Gastrocnemius medialis (tissue), 4 donors: ENCODE data around the gene SETBP1. TPM values are rescaled to one million over a fixed set of nuclear protein-coding genes. Genes with fewer than 3 reads are reported as not detected.
A peak's percentile ranks its signal among the peaks of the same experiment; 100 is the strongest.

Experiments used
- ATAC-seq, 2 donors: fragments of 150-250 bp; one replicate each; pipeline ENCODE4 v1.9.1; 2016
- DNase-seq, 2 donors: peaks; one replicate each; pipeline ENCODE4 v3.0.0-alpha.2; 2019
- H3K27ac ChIP-seq, 4 donors: fragments of 200-600 bp; sonication (generic); 1 replicate in 1 of 4; 2 replicates in 3 of 4; pipeline ENCODE4 v1.5.1; 2016 to 2018; ENCODE audit warnings: mild to moderate bottlenecking in 2 of 4, moderate library complexity in 1 of 4
- H3K27me3 ChIP-seq, 3 donors: fragments of 200-600 bp; sonication (generic) in 2 of 3; 1 replicate in 1 of 3; 2 replicates in 2 of 3; pipeline versions ENCODE4 v1.5.1 to v1.6.0; 2016 to 2019; ENCODE audit warnings: mild to moderate bottlenecking in 1 of 3, moderate library complexity in 1 of 3
- H3K36me3 ChIP-seq, 2 donors: fragments of 200-600 bp; sonication (generic) in 1 of 2; one replicate each; pipeline ENCODE4 v1.5.1; 2017 to 2018
- H3K4me1 ChIP-seq, 2 donors: fragments of 200-600 bp; sonication (generic) in 1 of 2; one replicate each; pipeline ENCODE4 v1.5.1; 2016 to 2017; ENCODE audit warnings: mild to moderate bottlenecking in 2 of 2
- H3K4me3 ChIP-seq, 4 donors: fragments of 200-600 bp; sonication (generic) in 3 of 4; 1 replicate in 1 of 4; 2 replicates in 3 of 4; pipeline ENCODE4 v1.5.1; 2016 to 2019; ENCODE audit warnings: mild to moderate bottlenecking in 2 of 4
- H3K9me3 ChIP-seq, 3 donors: fragments of 200-600 bp; sonication (generic) in 2 of 3; 1 replicate in 1 of 3; 2 replicates in 2 of 3; pipeline ENCODE4 v1.5.1; 2016 to 2019
- CTCF ChIP-seq, 5 experiments: fragments of 450-650 bp in 3 of 5; fragments of 200-600 bp in 2 of 5; sonication (generic) in 2 of 5; IDR thresholded peaks in 4 of 5; conservative IDR thresholded peaks in 1 of 5; 1 replicate in 4 of 5; 2 replicates in 1 of 5; pipeline ENCODE4 v1.5.1; 2016 to 2019; ENCODE audit warnings: antibody characterized with exemption in 5 of 5, mild to moderate bottlenecking in 3 of 5, moderate library complexity in 3 of 5
- POLR2A ChIP-seq, 2 donors: fragments of 450-650 bp; IDR thresholded peaks; one replicate each; pipeline ENCODE4 v1.6.1; 2017; ENCODE audit warnings: antibody characterized with exemption in 2 of 2, mild to moderate bottlenecking in 2 of 2, moderate library complexity in 2 of 2
- in situ Hi-C, 4 donors: fragments of 200-750 bp; cut with MboI; loops; one replicate each; pipeline versions ENCODE4 v1.15.0 to v1.8.0; 2017; ENCODE audit warnings: low sequenced_read_pairs in 4 of 4
- intact Hi-C: fragments of 100-400 bp; cut with DNase I; formaldehyde crosslinking; loops from one replicate; pipeline ENCODE4 v1.15.1; 2023; ENCODE audit warnings: low total_unique reads
- total RNA-seq, 4 donors: library from RNA; depleted of rRNA; stranded (reverse); fragments of >200 nt; gene quantifications; one replicate each; pipeline versions ENCODE4 v1.1.0 to v1.2.3, GENCODE V29; 2016

Gene SETBP1
- total RNA-seq, 4 donors from 2014 or later, result 9.2 to 20.0 (median 15.3) TPM

- no peak for ATAC-seq
- Histone ChIP-seq H3K4me1 (peaks cover 39 to 44% of the 10 kb centered on the region in 2 donors), H3K27me3 (no peaks in the 10 kb centered on the region), H3K27ac (peak overlapping the region in 2 of 4 donors; percentile 30 to 58), H3K4me3 (no peak overlapping the region), H3K9me3 (no peaks in the 10 kb centered on the region), H3K36me3 (no peaks in the 10 kb centered on the region)
- in situ Hi-C loops (loop anchor here in 1 of 4 donors (25.0 kb wide), 1 partner anchor 91 kb away; the partner anchor contains the start of gene SETBP1), intact Hi-C loops (no loop called here)
- DNase-seq, result no peak
- TF ChIP-seq CTCF (IDR thresholded peaks at IDR 0.05 in 4 of 5, conservative IDR thresholded peaks at IDR 0.05 in 1 of 5), result no peak
- TF ChIP-seq POLR2A (IDR thresholded peaks at IDR 0.05), result no peak
These were observed 98.1 kb downstream of the SETBP1 start for GRCh38 chr18:44778788-44779187.

GRCh38 chr18:44779753-44780292, 99.1 kb downstream of the SETBP1 start:
- Histone ChIP-seq H3K36me3 (no peaks in the 10 kb centered on the region), H3K27me3 (no peaks in the 10 kb centered on the region), H3K27ac (peak overlapping the region in 2 of 4 donors; percentile 7 to 58), H3K4me1 (peaks cover 39 to 44% of the 10 kb centered on the region in 2 donors), H3K4me3 (no peak overlapping the region), H3K9me3 (no peaks in the 10 kb centered on the region)
- in situ Hi-C loops (loop anchor here in 1 of 4 donors (25.0 kb wide), 1 partner anchor 93 kb away; the partner anchor contains the start of gene SETBP1), intact Hi-C loops (no loop called here)
- ATAC-seq, result no peak
- no peak for DNase-seq
- TF ChIP-seq CTCF (IDR thresholded peaks at IDR 0.05 in 4 of 5, conservative IDR thresholded peaks at IDR 0.05 in 1 of 5), result no peak
- TF ChIP-seq POLR2A (IDR thresholded peaks at IDR 0.05), result no peak

- no peaks in the 10 kb centered on the region for H3K36me3 ChIP-seq
- intact Hi-C loops (no loop called here), in situ Hi-C loops (loop anchor here in 1 of 4 donors (25.0 kb wide), 1 partner anchor 95 kb away; the partner anchor contains the start of gene SETBP1)
- peaks cover 52 to 60% of the 10 kb centered on the region in 2 donors for H3K4me1 ChIP-seq
- DNase-seq (no peak), ATAC-seq (peak in 1 of 2 donors; percentile 51)
- H3K27me3 ChIP-seq, result no peaks in the 10 kb centered on the region
- H3K9me3 ChIP-seq, result no peaks in the 10 kb centered on the region
- TF ChIP-seq CTCF (IDR thresholded peaks at IDR 0.05 in 4 of 5, conservative IDR thresholded peaks at IDR 0.05 in 1 of 5) (no peak), POLR2A (IDR thresholded peaks at IDR 0.05) (no peak)
- no peak overlapping the region for H3K4me3 ChIP-seq
- peak overlapping the region; percentile 1 to 45 (median 19) for H3K27ac ChIP-seq
These were observed 101.2 kb downstream of the SETBP1 start for GRCh38 chr18:44781886-44782285.

GRCh38 chr18:44782617-44783016, 101.9 kb downstream of the SETBP1 start:
- in situ Hi-C loops (loop anchor here in 1 of 4 donors (25.0 kb wide), 1 partner anchor 95 kb away; the partner anchor contains the start of gene SETBP1), intact Hi-C loops (no loop called here)
- peaks cover 50 to 64% of the 10 kb centered on the region in 2 donors for H3K4me1 ChIP-seq
- H3K36me3 ChIP-seq, result no peaks in the 10 kb centered on the region
- no peak overlapping the region for H3K4me3 ChIP-seq
- H3K9me3 ChIP-seq, result no peaks in the 10 kb centered on the region
- TF ChIP-seq POLR2A (IDR thresholded peaks at IDR 0.05) (no peak), CTCF (IDR thresholded peaks at IDR 0.05 in 4 of 5, conservative IDR thresholded peaks at IDR 0.05 in 1 of 5) (no peak)
- H3K27ac ChIP-seq, result peak overlapping the region in 3 of 4 donors; percentile 1 to 45 (median 34)
- no peaks in the 10 kb centered on the region for H3K27me3 ChIP-seq
- no peak for ATAC-seq
- no peak for DNase-seq
